Cerebellar cortex (tissue), 1 donor: Measurements from ENCODE around the gene SLX1A.
"Not testable (repeated sequence)": the region's sequence is repeated elsewhere in the genome, so short reads cannot be mapped to it uniquely, and the experiment has no call there.

Experiments used
- DNase-seq: peaks from one replicate; pipeline ENCODE4 v3.0.0-alpha.2; 2015; ENCODE audit warnings: low spot score

The SLX1A gene

GRCh38 chr16:30184096-30184890, 9.4 kb upstream of the SLX1A start:
- DNase-seq, result peak; percentile 49

GRCh38 chr16:30184891-30185682, 8.6 kb upstream of the SLX1A start:
- peak; percentile 16 for DNase-seq

- no peak for DNase-seq
Measured at GRCh38 chr16:30185683-30186421, 7.8 kb upstream of the SLX1A start.

- no peak for DNase-seq
Measured at GRCh38 chr16:30186444-30186781, 7.3 kb upstream of the SLX1A start.

- DNase-seq, result peak; percentile 30
Measured at GRCh38 chr16:30186782-30187555, 6.7 kb upstream of the SLX1A start.

GRCh38 chr16:30187556-30187865, 6.2 kb upstream of the SLX1A start:
- no peak for DNase-seq

- no peak for DNase-seq
Measured at GRCh38 chr16:30187971-30188561, 5.6 kb upstream of the SLX1A start.

- DNase-seq, result not testable (repeated sequence)
Measured at GRCh38 chr16:30191158-30191557, 2.5 kb upstream of the SLX1A start.

- DNase-seq, result not testable (repeated sequence)
Measured at GRCh38 chr16:30193098-30193497, 577 bp upstream of the SLX1A start.

GRCh38 chr16:30194172-30194925, 674 bp downstream of the SLX1A start:
- not testable (repeated sequence) for DNase-seq

- not testable (repeated sequence) for DNase-seq
Measured at GRCh38 chr16:30197001-30197400, 3.3 kb downstream of the SLX1A start.

GRCh38 chr16:30199049-30199448, 5.4 kb downstream of the SLX1A start, which contains the start of gene SULT1A3:
TSS of gene SULT1A3 (plus strand) at chr16:30199255. CDS start at chr16:30200729, 1,474 bp downstream.
- not testable (repeated sequence) for DNase-seq

- DNase-seq, result not testable (repeated sequence)
Measured at GRCh38 chr16:30199608-30200343, 6.1 kb downstream of the SLX1A start.

- not testable (repeated sequence) for DNase-seq
Measured at GRCh38 chr16:30205541-30206236, 12.0 kb downstream of the SLX1A start.

- DNase-seq, result not testable (repeated sequence)
Measured at GRCh38 chr16:30206252-30206651, 12.6 kb downstream of the SLX1A start.

GRCh38 chr16:30207063-30207704, 13.5 kb downstream of the SLX1A start:
- not testable (repeated sequence) for DNase-seq

GRCh38 chr16:30209032-30209431, 15.4 kb downstream of the SLX1A start:
- not testable (repeated sequence) for DNase-seq

- not testable (repeated sequence) for DNase-seq
Measured at GRCh38 chr16:30211414-30211813, 17.7 kb downstream of the SLX1A start.

- not testable (repeated sequence) for DNase-seq
Measured at GRCh38 chr16:30217082-30217481, 23.4 kb downstream of the SLX1A start.
